ENCODE measurements around the gene FZD2.
"Not testable (repeated sequence)": the region's sequence is repeated elsewhere in the genome, so short reads cannot be mapped to it uniquely, and the experiment has no call there.

The FZD2 gene

GRCh38 chr17:44556832-44557606 lies at the start of gene FZD2:
Gene FZD2, plus strand, starts transcription at chr17:44557484. Its CDS starts 205 bp downstream, at chr17:44557689.
- DNase-seq (ENCODE audit: low read depth), result peak; percentile 42

DNA sequence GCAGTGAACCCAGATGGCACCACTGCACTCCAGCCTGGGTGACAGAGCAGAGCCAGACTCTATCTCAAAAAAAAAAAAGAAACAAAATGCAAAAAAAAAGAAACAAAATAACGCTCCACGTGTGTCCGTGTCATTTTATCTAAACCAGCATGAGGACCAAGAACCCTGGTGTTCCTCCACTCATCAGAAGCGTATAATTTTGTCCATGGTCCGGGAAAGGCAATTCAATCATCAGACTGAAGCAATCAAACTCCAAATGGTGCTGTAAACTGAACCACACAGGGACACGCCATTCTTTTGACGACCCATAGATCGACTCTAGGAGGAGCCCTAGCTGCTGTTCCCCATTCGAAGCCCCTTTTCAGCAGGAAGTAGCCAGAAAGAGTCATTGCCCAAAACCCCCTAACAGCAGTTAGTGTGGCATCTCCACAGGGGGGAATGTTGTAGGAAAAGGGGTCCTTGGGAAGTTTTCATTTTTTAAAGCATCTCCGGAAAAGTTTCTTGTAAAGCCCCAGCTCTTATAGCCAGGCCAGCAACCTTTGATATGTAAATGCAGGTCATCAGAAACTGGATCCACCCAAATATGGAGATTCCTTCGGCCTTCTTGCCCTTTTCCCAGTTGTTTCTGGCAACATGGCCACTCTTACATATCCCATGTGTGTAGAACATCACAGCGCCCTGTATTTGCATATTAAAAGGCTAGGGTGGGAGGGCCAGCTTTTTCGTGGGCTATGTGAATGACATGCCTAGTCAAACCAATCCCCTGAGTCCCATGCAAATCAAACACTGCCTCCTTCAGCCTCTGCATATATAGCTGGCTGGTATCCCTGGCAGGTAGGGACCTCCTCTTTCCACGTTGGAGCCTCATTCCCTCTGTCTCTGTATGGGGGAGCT lies 45.8 kb upstream of the FZD2 start:
- not testable (repeated sequence) for DNase-seq (ENCODE audit: low read depth)

DNA sequence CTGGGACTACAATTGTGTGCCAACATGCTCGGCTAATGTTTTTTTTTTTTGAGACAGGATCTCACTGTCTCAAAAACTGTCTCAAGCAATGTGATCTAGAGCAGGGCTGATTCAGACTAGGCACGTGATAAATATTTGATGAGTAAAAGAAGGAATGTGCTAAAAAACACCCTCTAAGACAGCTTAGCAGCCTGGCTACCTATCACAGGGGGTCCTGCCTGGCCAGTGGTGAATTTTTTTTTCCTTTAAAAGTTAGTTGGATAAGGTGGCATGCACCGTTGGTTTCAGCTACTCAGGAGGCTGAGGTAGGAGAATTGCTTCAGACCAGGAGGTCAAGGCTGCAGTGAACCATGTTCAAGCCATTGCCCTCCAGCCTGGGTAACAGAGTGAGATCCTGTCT lies 39.3 kb upstream of the FZD2 start:
- DNase-seq (ENCODE audit: low read depth), result no peak

DNA sequence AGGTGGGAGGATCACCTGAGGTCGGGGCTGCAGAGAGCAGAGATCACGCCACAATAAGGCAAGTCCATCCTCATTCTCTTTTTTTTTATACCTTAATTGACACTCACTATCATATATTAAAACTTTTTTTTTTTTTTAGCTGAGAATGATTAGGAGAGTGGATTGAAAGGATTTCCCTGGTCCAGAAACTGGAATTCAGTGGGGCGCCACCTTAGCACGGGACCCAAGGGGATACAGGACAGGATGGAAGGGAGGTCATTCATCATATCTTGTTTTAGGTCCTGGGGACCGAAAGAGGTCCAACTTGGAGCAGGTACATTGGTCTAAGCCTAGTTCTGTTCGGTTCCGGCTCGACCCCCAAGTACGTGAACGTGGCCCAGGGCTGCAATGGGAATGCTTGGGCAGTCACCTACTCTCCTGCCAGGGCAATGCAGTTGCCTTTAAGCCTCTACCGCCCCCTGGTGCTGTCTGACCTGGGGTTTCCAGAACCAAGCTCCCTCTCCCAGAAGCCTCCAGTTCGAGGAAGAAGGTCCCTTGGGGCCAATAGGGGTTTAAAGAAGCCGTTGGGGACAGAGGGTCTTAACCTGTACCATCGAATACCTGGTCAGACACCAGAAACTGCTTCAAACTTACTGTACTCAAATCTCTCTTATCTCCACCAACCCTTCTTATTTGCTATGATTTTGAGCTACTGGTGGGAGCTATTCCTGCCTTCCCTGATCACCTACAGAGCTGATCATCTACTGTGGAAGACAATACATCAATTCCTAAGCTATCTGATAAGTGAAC lies 34.2 kb upstream of the FZD2 start:
- peak; percentile 50 for DNase-seq (ENCODE audit: low read depth)

- DNase-seq (ENCODE audit: low read depth), result no peak
These were observed 33.7 kb upstream of the FZD2 start for GRCh38 chr17:44523672-44523972.

DNA sequence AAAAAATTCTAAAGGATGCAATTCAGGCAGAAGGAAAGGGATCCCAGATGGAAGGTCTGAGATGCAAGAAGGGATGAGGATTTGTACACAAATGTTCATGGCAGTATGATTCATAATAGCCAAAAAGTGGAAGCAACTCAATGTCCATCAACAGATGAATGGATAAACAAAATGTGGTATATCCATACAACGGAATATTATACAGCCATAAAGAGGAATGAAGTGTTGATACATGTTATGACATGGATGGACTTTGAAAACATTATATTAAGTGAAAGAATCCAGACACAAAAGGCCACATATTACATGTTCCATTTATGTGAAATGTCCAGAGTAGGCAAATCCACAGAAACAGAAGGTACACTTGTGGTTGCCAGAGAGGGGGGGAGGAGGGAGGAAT lies 30.2 kb upstream of the FZD2 start:
- DNase-seq (ENCODE audit: low read depth), result no peak

DNA sequence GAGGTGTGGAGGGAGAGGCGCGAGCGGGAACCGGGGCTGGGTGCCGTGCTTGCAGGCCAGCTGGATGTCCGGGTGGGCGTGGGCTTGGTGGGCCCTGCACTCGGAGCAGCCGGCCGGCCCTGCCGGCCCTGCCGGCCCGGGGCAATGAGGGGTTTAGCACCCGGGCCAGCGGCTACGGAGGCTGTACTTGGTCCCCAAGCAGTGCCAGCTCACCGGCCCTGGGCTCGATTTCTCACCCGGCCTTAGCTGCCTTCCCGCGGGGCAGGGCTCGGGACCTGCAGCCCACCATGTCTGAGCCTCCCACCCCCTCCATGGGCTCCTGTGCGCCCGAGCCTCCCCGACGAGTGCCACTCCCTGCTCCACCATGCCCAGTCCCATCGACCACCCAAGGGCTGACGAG lies 29.3 kb upstream of the FZD2 start:
- no peak for DNase-seq (ENCODE audit: low read depth)

- DNase-seq (ENCODE audit: low read depth), result no peak
These were observed 27.4 kb upstream of the FZD2 start for GRCh38 chr17:44529864-44530263.

DNA sequence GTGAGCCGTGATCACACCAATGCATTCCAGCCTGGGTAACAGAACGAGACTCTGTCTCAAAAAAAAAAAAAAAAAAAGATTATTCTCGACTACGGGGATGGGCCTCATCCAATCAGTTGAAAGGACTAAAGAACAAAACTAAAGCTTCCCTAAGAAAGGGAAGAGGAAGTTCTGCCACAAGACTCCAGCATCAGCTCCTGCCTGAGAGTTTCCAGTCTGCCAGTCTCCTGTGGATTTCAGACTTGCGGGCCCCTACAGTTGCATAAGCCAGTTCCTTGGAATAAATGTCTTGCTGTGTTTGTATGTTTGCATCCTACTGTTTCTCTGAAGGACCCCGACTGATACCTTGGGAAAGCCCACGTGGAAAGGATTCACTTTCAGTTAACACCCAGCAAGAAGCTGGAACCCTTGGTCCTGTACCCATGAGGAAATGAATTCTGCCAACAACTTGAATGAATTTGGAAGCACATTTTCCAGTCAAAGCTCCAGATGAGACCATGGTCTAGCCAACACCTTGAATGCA lies 26.3 kb upstream of the FZD2 start:
- DNase-seq (ENCODE audit: low read depth), result no peak

DNA sequence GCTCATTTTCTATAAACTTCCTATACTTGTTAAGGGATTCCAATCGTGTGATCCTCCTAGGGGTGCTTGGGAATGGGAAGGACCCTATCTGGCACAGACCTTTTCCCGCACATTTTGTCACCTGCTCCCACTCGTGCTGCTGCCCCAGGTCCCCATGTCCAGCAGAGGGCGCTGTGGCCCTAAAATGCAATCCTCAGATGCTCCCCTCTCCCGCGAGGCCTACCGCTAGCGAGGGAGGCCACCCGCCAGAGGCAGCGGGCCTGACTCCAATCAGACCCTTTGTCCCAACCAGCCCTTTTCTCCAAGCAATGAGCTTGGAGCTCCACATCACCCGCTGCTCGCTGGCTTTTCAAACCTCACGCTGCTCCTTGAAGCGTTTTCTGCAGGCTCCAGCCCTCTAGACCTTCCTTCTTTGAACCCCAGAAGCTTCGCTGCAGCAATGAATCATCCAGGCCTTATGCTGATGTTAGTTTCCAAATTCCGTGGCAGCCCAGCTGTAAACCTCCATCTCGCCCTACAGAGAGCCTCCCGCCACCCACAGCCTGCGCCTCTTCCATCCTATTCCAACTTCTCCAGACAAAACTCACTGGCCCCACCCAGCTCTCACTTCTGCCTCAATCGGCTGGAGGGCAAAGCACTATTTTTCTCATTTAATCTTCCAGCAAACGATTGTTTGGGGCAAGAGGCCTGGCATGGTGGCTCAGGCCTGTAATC lies 23.6 kb upstream of the FZD2 start:
- peak; percentile 82 for DNase-seq (ENCODE audit: low read depth)

DNA sequence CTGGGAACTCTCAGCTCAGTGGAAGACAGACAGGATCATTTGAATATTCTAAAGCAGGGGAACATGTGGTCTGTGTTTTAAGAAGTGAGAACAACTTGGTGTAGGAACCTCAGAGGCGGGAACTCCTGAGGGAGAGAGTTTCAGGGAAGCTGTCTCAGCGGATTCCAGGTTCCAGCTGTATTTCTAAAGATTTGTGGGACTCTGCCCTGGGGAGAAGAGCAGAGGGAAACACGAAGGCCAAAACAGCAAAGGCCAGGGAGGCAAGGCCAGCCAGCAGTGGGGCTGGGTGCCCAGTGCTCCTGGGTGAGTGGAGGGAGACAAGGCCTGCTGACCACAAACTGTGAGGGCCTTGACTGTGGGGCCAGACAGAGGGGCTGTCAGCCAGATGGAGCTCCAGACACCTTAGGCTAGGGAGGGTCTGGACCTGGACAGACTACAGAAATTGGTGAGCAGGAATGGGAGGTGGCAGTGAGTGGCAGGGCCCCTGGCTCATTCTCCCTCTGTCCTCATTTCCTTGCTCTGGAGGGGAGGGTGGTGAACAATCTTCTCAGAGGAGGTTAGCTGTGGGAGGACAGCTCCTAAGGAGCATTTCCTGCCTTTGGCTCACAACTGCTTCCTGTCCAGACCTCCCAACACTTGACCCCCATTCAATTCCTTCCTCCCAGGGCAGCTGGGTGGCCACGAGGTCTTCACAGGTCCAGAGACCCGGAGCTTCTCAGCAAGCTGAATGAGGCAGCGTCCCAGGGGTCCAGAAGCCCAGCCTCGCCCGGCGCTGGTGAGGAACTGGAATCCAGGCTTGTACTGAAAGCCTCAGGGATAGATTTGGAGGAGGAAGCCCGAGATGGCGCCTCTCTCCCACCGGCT lies 21.0 kb upstream of the FZD2 start:
- DNase-seq (ENCODE audit: low read depth), result no peak

DNA sequence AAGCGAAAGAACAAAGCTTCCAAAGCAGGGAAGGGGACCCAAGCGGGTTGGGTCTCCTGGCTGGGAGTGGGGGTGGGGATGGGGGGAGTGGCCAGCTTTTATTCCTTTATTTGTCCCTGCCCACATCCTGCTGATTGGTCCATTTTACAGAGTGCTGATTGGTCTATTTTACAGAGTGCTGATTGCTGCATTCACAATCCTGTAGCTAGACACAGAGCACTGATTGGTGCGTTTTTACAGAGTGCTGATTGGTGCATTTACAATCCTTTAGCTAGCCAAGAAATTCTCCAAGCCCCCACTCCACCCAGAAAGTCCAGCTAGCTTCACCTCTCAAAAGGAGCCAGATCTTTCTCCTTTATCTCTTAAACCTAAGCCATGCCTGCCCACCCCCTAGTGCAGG lies 19.4 kb upstream of the FZD2 start:
- not testable (repeated sequence) for DNase-seq (ENCODE audit: low read depth)

DNA sequence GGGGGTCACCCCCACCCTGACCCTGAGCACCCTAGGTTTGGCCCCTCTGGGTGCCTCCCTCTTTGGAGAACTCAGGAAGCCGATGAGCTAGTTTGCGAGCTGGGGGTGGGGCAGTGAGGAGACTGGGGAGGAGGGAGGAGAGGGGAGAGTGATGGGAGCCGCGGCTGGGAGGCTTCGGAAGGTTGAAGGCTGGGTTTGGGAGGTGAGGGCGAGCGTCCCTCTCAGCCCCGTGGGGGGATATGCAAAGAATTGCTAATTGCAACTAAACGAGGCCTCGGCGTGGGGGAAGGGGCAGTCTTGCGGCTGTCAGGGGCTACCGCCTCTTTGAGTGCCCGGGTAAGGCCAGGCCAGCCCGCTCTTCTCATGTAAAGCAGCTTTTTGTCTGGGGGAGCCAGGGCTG lies 17.6 kb upstream of the FZD2 start:
- DNase-seq (ENCODE audit: low read depth), result no peak

DNA sequence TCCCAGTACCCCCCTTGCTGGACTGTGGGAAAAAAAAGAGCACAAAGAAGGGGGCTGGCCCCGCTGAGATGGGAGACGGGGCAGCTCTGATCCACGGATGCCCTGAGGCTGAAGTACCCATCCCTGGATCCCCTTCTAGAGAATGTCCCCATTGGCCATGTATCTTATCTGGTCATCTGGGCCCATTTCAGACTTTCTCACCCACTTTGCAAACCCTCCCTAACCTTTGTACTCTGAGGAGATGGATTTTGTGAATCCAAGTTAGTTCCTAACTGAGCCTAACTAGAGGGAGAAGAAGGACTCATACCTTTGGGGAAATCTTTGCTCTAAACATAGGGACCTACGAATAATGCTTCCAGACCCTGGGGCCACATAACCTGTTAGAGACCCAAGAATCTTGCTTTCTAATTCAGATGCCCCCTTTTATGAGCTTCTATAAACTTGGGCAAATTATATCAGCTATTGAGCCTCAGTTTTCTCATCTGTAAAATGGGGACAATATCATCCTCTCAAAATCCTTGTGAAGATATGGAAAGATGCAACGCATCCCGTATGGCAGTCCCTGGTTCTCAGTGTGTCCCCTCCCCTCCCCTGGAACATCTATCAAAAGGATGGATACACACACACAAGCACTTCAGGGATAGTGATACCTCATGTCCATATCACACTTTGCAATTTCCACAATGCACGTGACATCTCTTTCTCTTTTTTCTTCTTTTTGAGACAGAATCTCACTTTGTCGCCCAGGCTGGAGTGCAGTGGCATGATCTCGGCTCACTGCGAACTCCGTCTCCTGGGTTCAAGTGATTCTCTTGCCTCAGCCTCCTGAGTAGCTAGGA lies 16.8 kb upstream of the FZD2 start:
- DNase-seq (ENCODE audit: low read depth), result no peak

DNA sequence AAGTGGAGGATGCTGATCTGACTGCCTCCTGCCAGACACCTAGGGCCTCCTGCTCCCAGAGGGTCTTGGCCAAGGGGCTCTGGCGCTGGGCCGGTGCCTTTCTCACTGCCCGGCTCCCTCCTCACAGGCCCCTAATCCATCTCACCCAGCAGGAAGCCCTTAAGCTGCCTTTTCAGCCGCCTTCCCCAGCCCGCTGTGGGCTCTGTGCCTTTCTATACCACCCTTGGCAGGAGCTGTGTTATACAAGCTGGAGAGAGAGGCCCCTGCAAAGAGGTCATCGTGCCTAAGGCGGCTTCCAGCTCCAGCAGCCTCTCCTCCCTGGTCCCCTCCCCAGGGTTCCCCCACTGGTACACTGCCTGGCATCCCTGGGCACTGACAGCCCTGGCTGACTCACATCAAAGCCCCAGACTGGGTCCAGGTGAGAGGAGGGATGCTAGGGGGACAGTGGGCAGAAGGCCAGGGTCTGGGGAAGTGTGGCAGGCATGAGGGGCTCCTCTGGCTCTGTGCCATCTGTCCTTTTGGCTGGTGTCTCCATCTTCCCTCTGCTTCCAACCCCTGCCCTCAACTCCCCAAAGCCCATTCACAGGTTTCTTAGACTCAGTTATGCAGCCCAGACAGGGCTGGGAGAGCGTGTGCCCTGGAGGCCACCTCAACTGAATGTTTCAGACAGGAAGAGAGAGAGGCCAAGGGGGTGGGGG lies 15.3 kb upstream of the FZD2 start:
- no peak for DNase-seq (ENCODE audit: low read depth)

DNA sequence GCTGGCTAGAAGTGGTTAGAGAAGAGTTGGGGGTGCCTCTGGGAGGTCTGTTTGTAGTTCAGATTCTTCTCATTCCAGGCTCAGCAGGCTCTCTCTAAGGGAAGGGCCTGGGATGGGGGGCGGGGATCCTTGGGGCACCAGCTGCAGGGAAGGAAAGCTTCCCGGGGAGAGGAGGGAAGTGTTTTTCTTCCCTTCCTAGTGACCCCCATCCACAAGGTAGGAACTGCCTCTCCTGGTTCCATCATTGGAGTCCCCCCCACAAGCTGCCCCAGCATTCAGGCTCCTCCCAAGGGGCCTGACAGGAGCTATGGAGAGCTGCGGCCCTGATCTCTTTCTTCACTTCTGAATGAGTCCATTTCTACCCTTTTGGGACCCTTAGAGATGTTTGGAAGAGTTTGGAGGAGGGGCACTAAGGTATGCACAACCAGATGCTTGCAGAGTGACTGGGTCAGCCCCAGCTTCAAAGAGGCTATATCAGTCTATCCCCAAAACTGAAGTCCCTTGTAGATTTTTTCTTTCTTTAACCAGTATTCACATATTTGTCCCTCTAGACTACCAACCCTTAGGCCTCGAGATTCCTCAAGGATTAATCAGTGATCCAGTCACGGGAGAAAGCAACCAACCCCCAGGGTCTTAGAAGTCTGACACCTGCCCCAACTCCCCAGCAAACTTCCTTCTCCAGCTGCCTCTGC lies 13.9 kb upstream of the FZD2 start:
- DNase-seq (ENCODE audit: low read depth), result no peak

DNA sequence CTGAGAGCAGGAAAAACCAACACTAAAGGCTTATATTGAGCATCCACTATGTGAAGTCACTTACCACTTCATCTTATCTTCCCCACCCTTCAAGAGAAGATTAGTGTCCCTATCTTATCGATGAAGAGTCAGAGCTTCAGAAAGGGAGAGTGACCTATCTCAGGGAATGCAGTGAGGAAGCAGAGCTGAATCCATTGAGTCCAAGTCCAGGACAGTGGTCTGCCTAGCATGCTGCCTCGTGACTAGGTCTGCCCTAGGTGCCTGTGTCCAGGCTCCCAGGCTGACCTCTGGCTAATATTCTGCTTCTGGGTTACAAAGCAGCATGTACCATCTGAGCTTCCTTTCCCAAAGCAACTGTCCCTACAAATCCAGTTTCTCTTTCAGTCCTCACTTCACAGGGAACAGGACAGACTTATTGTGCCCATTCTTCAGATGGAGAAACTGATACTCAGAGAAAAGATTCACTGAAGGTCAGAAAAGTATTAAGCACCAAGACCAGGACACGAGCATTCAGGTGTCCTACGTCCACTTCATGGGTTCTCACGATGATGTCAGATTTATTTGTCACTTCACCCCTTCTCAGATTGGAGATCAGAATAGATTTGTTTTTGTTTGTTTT lies 13.3 kb upstream of the FZD2 start:
- no peak for DNase-seq (ENCODE audit: low read depth)

All from stimulated activated CD8-positive, alpha-beta memory T cell treated with anti-CD3 and anti-CD28 coated beads, Interleukin-4, amount 100 ng/mL, for 24 hours (primary cell).